GM18507 (cell line): ENCODE measurements around the gene CACNA1C.

Experiments
- DNase-seq: peaks from one replicate; pipeline ENCODE4 v3.0.0; 2011; ENCODE audit warnings: low read depth; ENCODE audit not compliant: insufficient read length; ENCODE audit errors: extremely low spot score
- FAIRE-seq: peaks from 2 replicates; lab custom pipeline; 2011; peaks lifted over from hg19 to GRCh38; lab: Jason Lieb, UNC

CACNA1C gene

DNA sequence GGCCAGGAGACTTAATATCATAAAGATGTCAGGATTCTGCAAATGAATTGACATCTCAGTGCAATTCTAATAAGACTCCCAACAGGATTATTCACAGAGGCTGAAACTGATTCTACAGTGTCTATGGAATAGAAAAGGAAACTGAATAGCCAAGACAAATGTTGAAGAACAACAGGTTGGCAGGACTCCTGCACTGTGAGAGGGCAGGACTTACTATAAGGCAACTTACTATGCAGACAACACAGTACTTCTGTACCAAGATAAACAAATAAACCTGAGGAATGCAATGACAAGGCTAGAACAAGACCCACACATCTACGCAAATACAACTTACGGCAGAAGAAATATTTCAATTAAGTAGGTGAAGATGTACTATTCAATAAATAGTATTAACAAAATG is 609.7 kb downstream of the CACNA1C start:
- no peak for DNase-seq
- no peak for FAIRE-seq

DNA sequence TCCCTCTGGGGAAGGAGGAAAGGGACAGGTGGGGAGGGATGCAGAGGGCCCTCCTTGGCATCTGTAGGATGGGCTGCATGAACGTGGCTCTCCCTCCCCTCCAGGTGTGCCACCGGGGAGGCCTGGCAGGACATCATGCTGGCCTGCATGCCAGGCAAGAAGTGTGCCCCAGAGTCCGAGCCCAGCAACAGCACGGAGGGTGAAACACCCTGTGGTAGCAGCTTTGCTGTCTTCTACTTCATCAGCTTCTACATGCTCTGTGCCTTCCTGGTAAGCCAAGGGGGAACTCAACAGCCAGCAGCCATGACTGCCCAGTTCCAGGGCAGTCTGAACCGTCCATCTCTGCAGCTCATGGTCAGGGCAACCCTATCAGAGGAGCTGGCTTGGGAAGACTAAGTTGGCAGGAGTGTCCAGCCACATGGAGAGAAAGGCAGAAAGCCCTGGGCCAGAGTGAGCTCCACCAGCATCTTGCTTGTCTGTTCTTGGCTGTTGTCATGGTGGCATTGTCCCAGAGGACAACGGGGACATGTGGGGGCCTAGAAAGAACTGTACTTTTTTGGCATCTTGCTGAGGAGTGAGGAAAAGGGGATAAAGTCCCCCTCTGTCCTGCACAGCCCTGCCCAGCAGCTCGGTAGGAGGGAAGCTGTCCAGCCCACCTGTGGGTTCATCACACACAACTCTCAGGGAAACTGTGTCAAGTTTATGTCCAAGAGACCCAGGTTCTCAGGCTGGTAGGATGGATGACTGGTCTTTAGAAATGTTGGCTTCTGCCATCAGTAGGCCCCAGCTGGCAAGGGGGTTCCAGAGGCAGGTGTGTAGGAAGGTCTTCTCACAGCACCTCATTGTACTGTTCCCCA is 612.2 kb downstream of the CACNA1C start:
- no peak for FAIRE-seq
- no peak for DNase-seq

DNA sequence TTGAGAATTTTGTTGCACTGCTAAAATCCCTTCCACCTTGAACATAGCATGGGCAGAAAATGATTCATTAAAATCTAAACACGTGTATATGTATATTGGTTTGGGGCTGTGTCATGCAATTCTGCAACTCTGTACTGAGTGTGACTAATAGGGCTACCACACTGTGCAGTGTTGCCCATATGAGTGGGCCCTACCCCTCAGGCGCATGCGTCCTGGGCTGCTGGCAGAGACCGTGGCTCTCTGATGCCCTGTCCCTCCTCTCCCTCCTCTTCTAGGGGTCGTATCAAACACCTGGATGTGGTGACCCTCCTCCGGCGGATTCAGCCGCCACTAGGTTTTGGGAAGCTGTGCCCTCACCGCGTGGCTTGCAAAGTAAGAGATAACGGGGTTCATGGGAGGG is 613.6 kb downstream of the CACNA1C start:
- DNase-seq, result no peak
- no peak for FAIRE-seq

DNA sequence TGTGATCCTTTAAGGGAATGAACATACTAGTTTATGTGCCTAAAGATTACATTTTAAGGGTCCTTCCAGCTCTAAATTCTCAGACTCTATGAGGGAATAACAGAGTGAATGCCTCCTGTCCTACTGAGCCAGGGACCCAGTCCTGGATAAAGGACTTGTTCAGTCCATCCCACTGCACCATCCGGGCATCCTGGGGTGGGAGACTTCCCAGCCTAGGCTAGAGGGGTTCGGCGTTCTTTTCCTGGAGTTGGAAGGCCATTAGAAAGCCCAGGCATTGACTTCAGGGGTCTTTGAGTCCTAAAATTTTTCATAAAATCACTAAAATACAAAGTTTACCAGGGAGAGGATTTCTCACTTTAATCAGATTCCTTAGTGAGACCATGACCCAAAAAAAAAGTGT is 614.1 kb downstream of the CACNA1C start:
- FAIRE-seq (no peak), DNase-seq (no peak)

DNA sequence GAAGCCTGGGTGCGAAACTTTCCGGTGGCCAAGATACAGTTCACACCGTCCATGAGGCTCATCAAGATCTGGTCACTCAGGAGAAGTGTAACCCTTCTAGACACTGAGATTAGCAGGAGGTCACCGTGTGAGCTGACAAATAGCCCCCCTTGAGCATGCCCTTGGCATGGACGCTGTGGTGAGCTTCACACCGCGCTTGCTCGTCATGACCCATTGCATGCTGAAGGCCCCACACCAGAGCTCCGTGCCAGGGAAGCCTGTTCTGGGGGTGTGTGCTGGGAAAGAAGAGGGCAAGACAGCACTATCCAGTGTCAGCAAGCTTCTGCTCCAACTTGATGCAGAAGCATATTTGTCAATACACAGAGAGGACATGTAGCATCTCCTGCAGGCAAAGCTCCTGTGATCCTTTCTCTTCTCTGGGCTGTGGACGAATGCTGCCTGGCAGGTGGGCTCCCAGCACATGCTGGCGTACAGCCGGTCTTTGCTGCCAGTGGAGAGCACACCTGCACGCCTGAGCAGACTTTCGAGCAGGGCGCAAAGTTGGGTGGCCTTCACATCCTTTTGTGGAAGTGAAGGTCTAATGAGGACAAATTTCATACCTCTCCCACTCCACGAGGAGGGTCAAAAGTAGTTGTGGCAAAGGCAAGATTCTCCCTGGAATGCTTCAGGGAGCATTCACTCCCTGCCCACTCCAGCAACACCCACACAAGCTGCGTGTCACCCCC is 615.1 kb downstream of the CACNA1C start:
- FAIRE-seq (no peak), DNase-seq (no peak)

DNA sequence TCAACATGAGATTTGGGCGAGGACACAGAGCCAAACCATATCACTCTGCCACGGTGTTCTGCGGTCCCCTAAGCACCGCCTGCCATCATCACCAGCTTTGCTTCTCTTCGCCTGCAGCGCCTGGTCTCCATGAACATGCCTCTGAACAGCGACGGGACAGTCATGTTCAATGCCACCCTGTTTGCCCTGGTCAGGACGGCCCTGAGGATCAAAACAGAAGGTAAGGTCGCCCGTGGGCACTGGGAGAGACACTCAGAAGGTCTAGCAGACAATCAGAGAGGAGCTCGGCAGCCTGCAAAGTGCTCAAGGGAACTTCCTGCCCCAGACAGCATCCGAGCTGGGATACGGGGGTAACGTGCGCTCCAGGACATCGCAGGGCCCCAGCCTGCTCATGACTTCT is 616.0 kb downstream of the CACNA1C start:
- no peak for DNase-seq
- no peak for FAIRE-seq

DNA sequence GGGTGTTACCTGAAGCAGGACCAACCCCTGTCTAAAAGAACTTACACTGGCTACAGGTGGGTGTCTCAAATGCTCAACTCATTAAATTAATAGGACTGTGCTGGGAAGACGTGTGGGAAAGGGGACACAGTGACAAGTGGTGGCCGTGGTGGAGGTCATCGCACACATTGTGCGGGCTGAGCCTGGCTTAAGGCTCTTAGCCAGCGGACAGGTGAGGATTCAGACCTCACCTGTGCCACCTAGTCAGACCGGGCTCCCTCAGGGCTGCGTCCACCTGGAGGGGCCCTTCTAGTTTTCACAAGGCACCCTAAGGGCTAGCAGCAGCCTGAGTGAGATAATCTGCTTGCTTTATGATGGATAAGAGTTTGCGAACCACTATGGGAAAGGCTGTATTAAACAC is 616.8 kb downstream of the CACNA1C start:
- DNase-seq (no peak), FAIRE-seq (no peak)

DNA sequence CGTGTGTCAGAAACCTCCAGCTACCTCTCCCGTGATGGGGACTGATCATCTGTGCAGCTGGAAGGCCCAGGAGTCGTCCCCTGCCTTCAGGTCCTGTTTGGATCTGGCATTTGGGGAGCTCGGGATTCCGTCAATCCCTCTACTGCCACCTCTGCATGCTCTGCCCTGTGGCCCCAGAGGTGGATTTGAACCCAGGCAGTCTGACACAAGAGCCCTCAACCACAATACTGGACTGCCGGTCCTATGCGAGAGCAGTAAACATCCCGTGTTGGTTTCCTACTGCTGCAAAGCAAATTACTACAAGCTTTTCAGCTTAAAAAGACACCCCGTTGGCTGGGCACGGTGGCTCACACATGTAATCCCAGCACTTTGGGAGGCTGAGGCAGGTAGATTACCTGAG is 620.1 kb downstream of the CACNA1C start:
- DNase-seq, result no peak
- FAIRE-seq, result no peak

DNA sequence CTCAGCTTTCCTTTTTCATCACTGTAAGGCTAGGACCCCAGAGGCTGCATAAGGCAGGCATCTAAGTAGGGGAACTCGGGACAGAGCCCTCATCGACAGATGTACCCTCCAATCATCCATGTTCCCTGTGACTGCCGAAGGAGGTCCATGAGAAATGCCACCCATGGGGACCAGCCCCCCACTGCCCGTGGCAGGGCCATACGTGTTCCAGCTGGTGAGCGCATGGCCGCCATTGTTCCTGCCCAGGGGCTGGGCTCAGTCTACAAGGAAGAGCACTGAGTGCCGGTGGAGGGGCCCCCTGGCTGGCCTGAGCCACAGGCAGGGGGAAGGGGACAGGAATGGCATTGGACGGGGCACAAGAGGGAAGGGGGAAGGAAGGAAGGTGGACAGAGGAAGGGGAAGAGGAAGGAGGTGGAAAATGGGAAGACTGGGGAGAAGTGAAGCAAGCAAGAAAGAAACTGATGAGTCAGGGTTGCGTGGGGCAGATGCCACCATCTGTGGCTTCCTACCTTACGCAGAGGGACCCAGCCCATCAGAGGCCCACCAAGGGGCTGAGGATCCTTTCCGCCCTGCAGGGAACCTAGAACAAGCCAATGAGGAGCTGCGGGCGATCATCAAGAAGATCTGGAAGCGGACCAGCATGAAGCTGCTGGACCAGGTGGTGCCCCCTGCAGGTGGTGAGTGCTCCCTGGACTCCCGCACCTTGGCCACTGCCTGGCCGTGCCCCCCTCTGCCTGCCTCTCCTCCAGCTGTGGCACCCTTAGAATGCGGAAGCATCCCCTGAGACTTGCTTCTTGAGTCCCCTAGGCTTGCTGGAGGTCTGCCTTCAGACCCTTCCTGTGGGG is 621.4 kb downstream of the CACNA1C start:
- FAIRE-seq (no peak), DNase-seq (no peak)

DNA sequence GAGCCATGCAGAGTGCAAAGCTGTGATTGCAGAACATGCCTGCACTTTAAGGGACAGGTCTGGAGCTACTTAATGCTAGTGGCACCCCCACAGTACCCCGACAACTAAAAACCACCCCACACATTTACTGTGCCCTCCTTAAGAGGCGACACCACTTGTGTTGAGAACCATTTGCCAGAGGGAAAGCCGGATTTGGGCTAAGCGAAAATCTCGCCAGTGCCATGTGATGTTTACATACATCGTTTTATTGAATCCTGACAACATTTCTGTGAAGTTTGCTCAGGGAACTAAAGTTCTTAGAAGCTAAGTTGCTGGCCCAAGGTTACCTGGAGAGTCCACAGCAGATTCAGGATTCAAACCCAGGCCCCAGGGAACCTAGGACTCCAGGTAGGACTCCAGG is 623.0 kb downstream of the CACNA1C start:
- DNase-seq (no peak), FAIRE-seq (no peak)

DNA sequence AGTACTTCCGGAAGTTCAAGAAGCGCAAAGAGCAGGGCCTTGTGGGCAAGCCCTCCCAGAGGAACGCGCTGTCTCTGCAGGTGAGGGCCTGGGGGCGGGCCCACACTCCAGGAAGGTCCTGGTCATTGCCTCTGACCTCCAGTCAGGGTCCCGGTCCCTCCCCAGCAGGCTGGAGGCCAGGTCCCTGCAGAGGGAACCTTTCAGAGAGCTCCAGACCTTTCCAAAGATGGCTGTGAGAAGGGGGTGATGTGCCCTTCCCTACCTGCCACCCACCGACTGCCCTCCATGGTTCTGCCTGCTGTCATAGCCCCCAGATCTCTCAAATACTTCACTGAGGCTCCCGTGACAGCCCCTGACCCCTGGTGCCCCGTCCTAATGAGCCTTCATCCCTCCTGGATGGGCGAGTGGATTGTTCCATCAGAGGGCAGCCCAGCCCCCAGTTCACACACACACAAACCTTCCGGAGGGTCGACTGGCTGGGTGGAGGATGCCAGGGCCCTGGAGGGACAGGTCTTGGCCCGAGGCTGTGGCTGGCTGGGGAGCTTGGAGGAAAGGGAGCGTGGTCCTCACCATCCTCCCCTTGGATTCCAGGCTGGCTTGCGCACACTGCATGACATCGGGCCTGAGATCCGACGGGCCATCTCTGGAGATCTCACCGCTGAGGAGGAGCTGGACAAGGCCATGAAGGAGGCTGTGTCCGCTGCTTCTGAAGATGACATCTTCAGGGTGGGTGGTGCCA is 624.5 kb downstream of the CACNA1C start:
- DNase-seq (no peak), FAIRE-seq (no peak)

DNA sequence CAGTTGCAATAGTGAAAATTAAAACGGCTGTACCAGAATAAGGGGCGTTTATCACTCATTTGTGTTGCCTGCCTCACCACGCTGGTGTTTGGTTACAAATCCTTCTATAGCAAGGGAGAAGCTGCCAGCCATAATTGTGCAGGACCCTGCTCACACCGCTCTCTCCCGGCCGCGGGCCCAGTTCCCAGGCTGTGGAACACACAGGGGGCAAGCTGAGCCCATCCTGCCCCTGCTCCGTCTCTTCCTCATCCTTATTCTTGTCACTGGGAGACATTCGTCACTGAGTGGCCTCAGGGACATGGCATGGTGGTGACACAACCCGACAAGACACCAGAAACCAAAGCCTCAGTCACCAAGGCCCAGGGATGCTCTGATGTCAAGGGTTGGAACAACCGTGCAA is 625.6 kb downstream of the CACNA1C start:
- no peak for DNase-seq
- FAIRE-seq, result no peak

DNA sequence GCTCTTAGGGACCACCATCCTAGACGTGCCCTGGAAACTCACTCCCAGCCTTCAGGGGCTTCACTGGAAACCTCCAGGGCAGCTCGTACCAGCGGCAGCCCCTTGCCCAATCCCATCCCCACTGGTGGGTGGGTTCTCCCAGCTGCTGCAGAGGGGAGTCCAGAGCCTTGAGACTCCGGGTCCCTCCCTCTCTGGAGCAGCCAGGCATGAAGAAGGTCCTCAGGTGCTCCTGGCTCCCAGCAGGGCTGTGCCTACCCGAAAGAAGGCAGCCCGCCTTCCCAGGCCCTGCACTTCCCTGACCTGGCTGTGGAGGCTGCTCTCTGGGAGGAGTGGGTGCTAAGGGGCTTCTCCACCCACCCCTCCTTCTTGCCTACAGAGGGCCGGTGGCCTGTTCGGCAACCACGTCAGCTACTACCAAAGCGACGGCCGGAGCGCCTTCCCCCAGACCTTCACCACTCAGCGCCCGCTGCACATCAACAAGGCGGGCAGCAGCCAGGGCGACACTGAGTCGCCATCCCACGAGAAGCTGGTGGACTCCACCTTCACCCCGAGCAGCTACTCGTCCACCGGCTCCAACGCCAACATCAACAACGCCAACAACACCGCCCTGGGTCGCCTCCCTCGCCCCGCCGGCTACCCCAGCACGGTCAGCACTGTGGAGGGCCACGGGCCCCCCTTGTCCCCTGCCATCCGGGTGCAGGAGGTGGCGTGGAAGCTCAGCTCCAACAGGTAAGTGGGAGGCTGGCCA is 626.5 kb downstream of the CACNA1C start:
- FAIRE-seq, result no peak
- DNase-seq, result no peak

DNA sequence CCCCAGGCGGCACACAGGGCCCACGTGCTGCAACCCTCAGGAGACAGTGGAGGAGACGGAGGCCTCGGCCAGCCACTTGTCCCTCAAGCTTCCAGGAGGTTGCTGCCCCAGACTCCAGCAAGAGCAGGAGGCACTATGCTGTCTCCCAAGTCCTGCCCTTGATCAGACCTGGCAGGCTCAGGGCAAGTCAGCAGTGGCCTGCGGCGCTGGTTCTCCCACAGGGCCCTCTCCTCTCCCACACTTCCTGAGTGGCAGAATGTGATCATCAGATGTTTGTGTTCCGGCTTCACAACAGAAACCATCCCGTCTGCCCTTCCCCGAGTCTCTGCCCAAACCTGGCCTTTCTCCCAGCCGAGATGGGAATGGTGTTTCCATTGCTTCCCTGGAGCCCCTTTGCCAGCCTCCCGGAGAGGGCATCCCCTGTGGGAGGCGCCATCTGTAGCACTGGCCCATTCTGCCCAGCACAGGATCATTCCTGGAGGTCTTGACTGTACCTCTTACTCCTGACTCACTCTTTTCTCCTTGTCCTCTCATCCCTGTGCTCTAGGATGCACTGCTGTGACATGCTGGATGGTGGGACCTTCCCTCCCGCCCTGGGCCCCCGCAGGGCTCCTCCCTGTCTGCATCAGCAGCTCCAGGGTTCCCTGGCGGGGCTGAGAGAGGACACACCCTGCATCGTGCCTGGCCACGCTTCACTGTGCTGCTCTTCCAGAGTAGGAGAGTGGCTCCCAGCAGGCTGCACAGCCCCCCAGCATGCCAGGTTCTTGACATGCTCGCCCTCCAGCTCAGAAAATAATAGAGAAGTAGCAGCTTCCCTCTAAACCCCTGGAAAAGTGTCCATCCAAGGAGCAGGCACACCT is 627.3 kb downstream of the CACNA1C start:
- DNase-seq, result no peak
- no peak for FAIRE-seq

DNA sequence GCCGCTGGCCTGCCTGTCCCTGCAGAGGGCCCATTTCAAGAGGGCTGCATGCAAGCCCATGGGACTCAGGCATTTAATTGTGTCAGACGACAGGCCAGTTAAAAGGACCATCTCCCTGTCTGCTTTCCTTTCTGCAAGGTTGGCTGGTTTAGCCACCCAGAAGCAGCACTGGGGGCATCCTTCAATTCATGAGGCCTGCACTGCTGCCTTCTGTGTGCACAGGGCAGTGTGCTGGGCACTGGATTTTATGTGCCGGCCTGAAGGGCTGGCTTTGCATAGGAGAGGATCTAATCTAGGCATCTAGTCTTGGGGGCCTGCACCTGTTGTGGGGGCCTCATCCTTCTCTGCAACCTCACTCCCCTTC is 627.9 kb downstream of the CACNA1C start:
- FAIRE-seq, result no peak
- no peak for DNase-seq

DNA sequence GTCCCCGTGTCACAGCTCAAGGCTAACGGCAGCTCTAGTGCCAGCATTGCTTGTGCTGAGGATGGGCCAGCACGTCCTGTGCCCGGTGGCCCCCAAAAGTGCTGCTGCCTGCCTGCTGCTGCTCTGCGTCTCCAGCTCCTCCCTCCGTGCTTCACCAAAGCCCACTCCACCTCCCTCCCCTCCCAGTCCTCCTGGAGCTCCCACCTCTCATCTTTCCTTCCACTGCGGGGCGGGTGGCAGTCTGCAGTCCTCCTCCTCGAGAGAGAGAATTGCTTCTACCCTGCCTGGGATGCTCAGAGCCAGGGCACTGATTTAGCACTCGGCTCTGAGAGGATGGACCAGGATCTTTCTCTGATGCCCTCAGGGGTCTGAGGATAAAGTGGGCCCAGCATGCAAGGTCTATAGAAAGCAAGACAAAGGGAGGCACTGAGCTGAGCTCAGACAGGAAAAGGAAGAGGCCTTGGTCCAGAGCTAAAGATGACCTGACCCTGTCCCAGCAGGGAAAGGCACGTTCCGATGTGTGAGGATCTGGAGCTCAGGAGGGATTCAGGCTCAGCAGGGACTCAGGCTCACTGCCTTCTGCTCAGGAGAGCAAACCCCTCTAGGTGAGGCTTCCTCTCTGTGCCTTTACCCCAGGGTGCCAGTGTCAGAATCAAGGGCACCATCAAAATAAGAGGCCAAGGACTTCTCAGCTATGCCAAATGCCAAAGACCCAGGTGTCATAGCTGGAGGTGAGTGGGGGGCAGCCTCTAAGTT is 628.8 kb downstream of the CACNA1C start:
- no peak for DNase-seq

More for the DNA sequence above, 628.8 kb downstream of the CACNA1C start:
- no peak for FAIRE-seq
